ENCODE data around the gene CASP12.

- no peak for TF ChIP-seq CTCF (IDR thresholded peaks at IDR 0.05)
- TF ChIP-seq POLR2A (IDR thresholded peaks at IDR 0.05) = no peak
Measured at GRCh38 chr11:104905271-104905670, 7.0 kb upstream of the CASP12 start.
